ENCODE results near the gene ELMOD1. TPM values are rescaled to one million over a fixed set of nuclear protein-coding genes. Genes with fewer than 3 reads are reported as not detected.

ELMOD1 gene
- total and polyA plus RNA-seq, 10 of the 15 experiments (the other 5 are each of a cell fraction or from before 2014, with no cell fraction given) = not detected

- TF ChIP-seq SMAD1 (IDR thresholded peaks at IDR 0.05; ENCODE audit: low read depth, partially characterized antibody) (no peak), ASH2L (IDR thresholded peaks at IDR 0.05; ENCODE audit: borderline replicate concordance, low read depth) (no peak), ESRRA (IDR thresholded peaks at IDR 0.05; ENCODE audit: low read length) (no peak), CREM (IDR thresholded peaks at IDR 0.05; ENCODE audit: low read depth) (no peak), HCFC1 (IDR thresholded peaks at IDR 0.05; ENCODE audit: low read length) (no peak), RFX5 (IDR thresholded peaks at IDR 0.05; ENCODE audit: low read depth, low read length) (no peak), CBX5 (IDR thresholded peaks at IDR 0.05; ENCODE audit: low read depth) (no peak), POLR2A (IDR thresholded peaks at IDR 0.05; ENCODE audit: low read depth, low read length) (no peak), BCL11A (IDR thresholded peaks at IDR 0.05; ENCODE audit: low read depth, low read length) (no peak), ATF3 (IDR thresholded peaks at IDR 0.05; ENCODE audit: borderline replicate concordance, extremely low read depth, low read depth, low read length) (no peak), CBFB (IDR thresholded peaks at IDR 0.05; ENCODE audit: low read depth) (no peak)
Measured at GRCh38 chr11:107587306-107587979, 3.5 kb upstream of the ELMOD1 start (continued).

- Histone ChIP-seq H3K4me2 (ENCODE audit: control insufficient read depth, insufficient read depth) (peak overlapping the region; percentile 89), H3K79me2 (ENCODE audit: control insufficient read depth, insufficient read depth, low read length) (no peaks in the 10 kb centered on the region), H3K9me3 (replicated peaks; ENCODE audit: control insufficient read depth, insufficient read depth, low read length) (no peaks in the 10 kb centered on the region), H3K4me3 (peak overlapping the region; percentile 66; the same call in 1 of the 2 replicates), H3K27ac (ENCODE audit: control insufficient read depth, insufficient read depth) (no peak overlapping the region), H3K9ac (ENCODE audit: control insufficient read depth, insufficient read depth, low read length) (no peak overlapping the region), H4K20me1 (ENCODE audit: control insufficient read depth, insufficient read depth) (no peaks in the 10 kb centered on the region), H3K4me1 (ENCODE audit: control insufficient read depth, insufficient read depth, low read length) (no peaks in the 10 kb centered on the region), H2AFZ (ENCODE audit: control insufficient read depth, low read depth, low read length) (peak overlapping the region; percentile 36), H3K27me3 (replicated peaks in 1 of 2; ENCODE audit: control insufficient read depth in 2 of 2, insufficient read depth in 2 of 2, low read length in 1 of 2) (peaks cover 10 to 22% of the 10 kb centered on the region in 2 experiments), H3K36me3 (ENCODE audit: control insufficient read depth in 2 of 2, insufficient read depth in 2 of 2, low read length in 1 of 2) (no peaks in the 10 kb centered on the region)
- peak; percentile 35; the same call in 1 of the 2 replicates for TF ChIP-seq PKNOX1 (IDR thresholded peaks at IDR 0.05)
- TF ChIP-seq HDAC6 (IDR thresholded peaks at IDR 0.05; ENCODE audit: unreplicated experiment) = peak; percentile 2
- no peak for TF ChIP-seq ATF7 (IDR thresholded peaks at IDR 0.05; ENCODE audit: low read depth)
- peak; percentile 11 for TF ChIP-seq SUZ12 (IDR thresholded peaks at IDR 0.05; ENCODE audit: unreplicated experiment)
- ATAC-seq (peak; percentile 61), FAIRE-seq (no peak), DNase-seq (ENCODE audit: low read depth, low spot score) (no peak)
- ChIA-PET POLR2A (no interaction called here), RAD21 (ENCODE audit: unreplicated experiment) (no interaction called here), SMC1A (ENCODE audit: uncharacterized antibody, unreplicated experiment) (interaction anchor here (1.2 kb wide), 1 partner anchor 97 kb away, joined by 3 read pairs; no protein-coding TSS in a partner anchor), CTCF (interaction anchor here (12.7 kb wide), 1 partner anchor 98 kb away, joined by 206 read pairs; no protein-coding TSS in a partner anchor)
- in situ Hi-C loops (cut with MboI) = no loop called here
- BruUV-seq (replicated peaks) = no TSS peak
- intact Hi-C loops (cut with micrococcal nuclease; ENCODE audit: unreplicated experiment) = no loop called here
- 2% methylated on average over 49 of the region's 49 CpGs for WGBS (ENCODE audit: insufficient coverage, insufficient replicate concordance, low lambda C conversion rate, missing lambda C conversion rate)
Measured at GRCh38 chr11:107591378-107592230, 657 bp downstream of the ELMOD1 start.

Measured in GM12878 (cell line).